Thyroid gland (tissue), 4 donors: ENCODE measurements around the gene SORL1.

ENCODE experiments used
- CTCF ChIP-seq, 6 experiments: fragments of 200-600 bp in 3 of 6; fragments of 450-650 bp in 3 of 6; sonication (generic) in 3 of 6; IDR thresholded peaks; one replicate each; pipeline ENCODE4 v1.5.1; 2016 to 2019; ENCODE audit warnings: antibody characterized with exemption in 6 of 6, mild to moderate bottlenecking in 2 of 6, inconsistent platforms in 1 of 6, moderate library complexity in 1 of 6
- POLR2A ChIP-seq, 2 donors: fragments of 450-650 bp; IDR thresholded peaks; one replicate each; pipeline ENCODE4 v1.6.1; 2017; ENCODE audit warnings: antibody characterized with exemption in 2 of 2, mild to moderate bottlenecking in 2 of 2, moderate library complexity in 1 of 2

DNA sequence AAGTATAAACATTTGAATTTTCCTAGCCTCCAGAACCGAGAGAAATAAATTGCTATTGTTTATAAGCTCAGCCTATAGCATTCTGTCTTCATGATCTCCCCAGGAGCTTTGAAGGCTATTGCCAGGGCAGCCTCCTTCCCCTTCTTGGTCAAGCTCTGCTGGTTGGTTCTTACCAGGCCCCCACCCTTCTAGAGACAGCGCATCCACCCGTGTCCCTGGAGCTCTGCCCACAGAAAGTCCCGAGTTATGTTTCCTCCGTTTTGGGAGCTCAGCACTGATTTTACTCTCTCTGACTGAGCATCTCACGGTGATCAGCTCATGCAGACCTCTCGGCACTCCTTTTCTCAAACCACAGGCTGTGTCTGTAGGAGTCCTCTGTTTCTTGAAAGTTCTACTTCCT is 124.4 kb downstream of the SORL1 start:
- TF ChIP-seq CTCF (IDR thresholded peaks at IDR 0.05) = no peak
- no peak for TF ChIP-seq POLR2A (IDR thresholded peaks at IDR 0.05)
